A549 (cell line): ENCODE results near the gene ZNF664. TPM values are rescaled to one million over a fixed set of nuclear protein-coding genes. Genes with fewer than 3 reads are reported as not detected.

Experiments used
- ATAC-seq, 2 experiments: fragments of 200-7000 bp in 1 of 2; fragments of >200 bp in 1 of 2; cut with Nextera tagmentation in 1 of 2; cut with Tn5 transposase in 1 of 2; 3 replicates each; pipeline versions ENCODE4 v1.8.0 to v1.9.1; 2018 to 2020; ENCODE audit warnings: mild to moderate bottlenecking in 1 of 2, moderate library complexity in 1 of 2
- CTCF ChIA-PET: fragments of 300-600 bp; sonication (Branson Sonifier 250); formaldehyde crosslinking; extraction: SDS; loops from one replicate; lab custom pipeline; 2021; ENCODE audit warnings: antibody characterized with exemption, inconsistent platforms; lab: Yijun Ruan, JAX
- POLR2A ChIA-PET: fragments of 350-600 bp; formaldehyde crosslinking; extraction: SDS; loops from one replicate; lab custom pipeline; 2021; ENCODE audit warnings: antibody characterized with exemption, inconsistent platforms; lab: Yijun Ruan, JAX
- DNase-seq, 2 experiments: peaks; one replicate each; pipeline versions ENCODE4 v3.0.0 to v3.0.0-alpha.2; 2011 to 2016; ENCODE audit warnings: low read depth in 1 of 2, low spot score in 1 of 2
- FAIRE-seq: peaks from 2 replicates; lab custom pipeline; 2011; peaks lifted over from hg19 to GRCh38; lab: Jason Lieb, UNC
- H3K27ac ChIP-seq, 2 experiments: fragments of >200 bp; sonication (Bioruptor Twin); formaldehyde crosslinking; 3 replicates each; pipeline ENCODE4 v1.5.1; 2016 to 2017
- H3K4me1 ChIP-seq: fragments of >200 bp; sonication (Bioruptor Twin); formaldehyde crosslinking; 3 replicates; pipeline ENCODE4 v1.6.1; 2016
- H3K4me2 ChIP-seq: fragments of >200 bp; sonication (Bioruptor Twin); formaldehyde crosslinking; 3 replicates; pipeline ENCODE4 v1.6.1; 2016
- H3K4me3 ChIP-seq: fragments of >200 bp; sonication (Bioruptor Twin); formaldehyde crosslinking; 3 replicates; pipeline ENCODE4 v1.5.1; 2016
- H3K9me3 ChIP-seq: fragments of >200 bp; sonication (Bioruptor Twin); formaldehyde crosslinking; 3 replicates; pipeline ENCODE4 v1.6.1; 2016
- ATOH8 ChIP-seq: fragments of 250-450 bp; sonication (Bioruptor Pico); IDR thresholded peaks from 2 replicates; pipeline ENCODE4 v1.5.0; 2020; ENCODE audit warnings: low read depth, mild to moderate bottlenecking, moderate library complexity
- BCL3 ChIP-seq: fragments of >200 bp; sonication (Bioruptor Twin); formaldehyde crosslinking; IDR thresholded peaks from 3 replicates; pipeline ENCODE4 v1.6.1; 2016
- CEBPB ChIP-seq, 2 experiments: fragments of >200 bp in 1 of 2; sonication (Bioruptor Twin) in 1 of 2; formaldehyde crosslinking in 1 of 2; IDR thresholded peaks; 2 replicates each; pipeline ENCODE4 v1.6.1; 2012 to 2016
- CHD2 ChIP-seq: fragments of 150-350 bp; IDR thresholded peaks from 2 replicates; pipeline ENCODE4 v1.6.1; 2014; ENCODE audit warnings: low read length; ENCODE audit not compliant: partially characterized antibody
- CHD4 ChIP-seq: fragments of 200-600 bp; sonication (generic); IDR thresholded peaks from 2 replicates; pipeline ENCODE4 v1.6.1; 2016; ENCODE audit warnings: antibody characterized with exemption, mild to moderate bottlenecking, borderline replicate concordance
- CTCF ChIP-seq: fragments of >200 bp; sonication (Bioruptor Twin); formaldehyde crosslinking; IDR thresholded peaks from 3 replicates; pipeline ENCODE4 v1.5.1; 2016
- EHMT2 ChIP-seq: fragments of 200-600 bp; sonication (generic); IDR thresholded peaks from 2 replicates; pipeline ENCODE4 v1.6.1; 2016; ENCODE audit warnings: antibody characterized with exemption, low read depth, mild to moderate bottlenecking, moderate library complexity
- ELK1 ChIP-seq: fragments of 150-350 bp; IDR thresholded peaks from 2 replicates; pipeline ENCODE4 v1.6.1; 2014; ENCODE audit warnings: low read depth, mild to moderate bottlenecking, low read length
- ESRRA ChIP-seq: fragments of 150-350 bp; IDR thresholded peaks from 2 replicates; pipeline ENCODE4 v1.6.1; 2014; ENCODE audit warnings: mild to moderate bottlenecking, low read length, borderline replicate concordance
- HEYL ChIP-seq: fragments of 250-450 bp; sonication (Bioruptor Pico); IDR thresholded peaks from 2 replicates; pipeline ENCODE4 v1.8.0; 2021; ENCODE audit warnings: mild to moderate bottlenecking, moderate library complexity
- KDM5A ChIP-seq: fragments of 200-600 bp; sonication (generic); IDR thresholded peaks from 2 replicates; pipeline ENCODE4 v1.6.1; 2016; ENCODE audit warnings: antibody characterized with exemption, mild to moderate bottlenecking
- MAX ChIP-seq: IDR thresholded peaks from 2 replicates; pipeline ENCODE4 v1.6.1; 2012
- PHF8 ChIP-seq: fragments of 200-600 bp; sonication (generic); IDR thresholded peaks from 2 replicates; pipeline ENCODE4 v1.6.1; 2016; ENCODE audit warnings: low read depth, mild to moderate bottlenecking, antibody characterized with exemption, moderate library complexity, borderline replicate concordance
- POLR2AphosphoS2 ChIP-seq: conservative IDR thresholded peaks from 2 replicates; pipeline ENCODE4 v1.6.1; 2012; ENCODE audit warnings: low read length, improper control_type of control experiment, inconsistent platforms
- RCOR1 ChIP-seq: fragments of 150-350 bp; IDR thresholded peaks from 2 replicates; pipeline ENCODE4 v1.6.1; 2014; ENCODE audit warnings: antibody characterized with exemption, low read length, low read depth
- RFX5 ChIP-seq: fragments of 450-650 bp; IDR thresholded peaks from 2 replicates; pipeline ENCODE4 v1.7.1; 2014; ENCODE audit warnings: antibody characterized with exemption, mild to moderate bottlenecking, moderate library complexity
- RNF2 ChIP-seq: fragments of 200-600 bp; sonication (generic); IDR thresholded peaks from 2 replicates; pipeline ENCODE4 v1.6.1; 2016; ENCODE audit warnings: low read depth, mild to moderate bottlenecking, antibody characterized with exemption, moderate library complexity, borderline replicate concordance
- SREBF2 ChIP-seq: fragments of 450-650 bp; IDR thresholded peaks from 2 replicates; pipeline ENCODE4 v1.6.1; 2014; ENCODE audit warnings: mild to moderate bottlenecking, moderate library complexity
- ZC3H11A ChIP-seq: fragments of 450-650 bp; IDR thresholded peaks from 2 replicates; pipeline ENCODE4 v1.6.1; 2014; ENCODE audit warnings: antibody characterized with exemption, mild to moderate bottlenecking
- ZFP36 ChIP-seq: fragments of 450-650 bp; IDR thresholded peaks from 2 replicates; pipeline ENCODE4 v1.6.1; 2014; ENCODE audit warnings: borderline replicate concordance; ENCODE audit not compliant: partially characterized antibody
- ZNF302 ChIP-seq: fragments of 250-450 bp; sonication (Bioruptor Pico); IDR thresholded peaks from 2 replicates; pipeline ENCODE4 v1.9.0; 2021; ENCODE audit warnings: inconsistent platforms, mild to moderate bottlenecking, moderate library complexity
- ZSCAN20 ChIP-seq: fragments of 250-450 bp; sonication (Bioruptor Pico); IDR thresholded peaks from 2 replicates; pipeline ENCODE4 v1.8.0; 2022; ENCODE audit warnings: mild to moderate bottlenecking, moderate library complexity
- WGBS: methylation state at CpG from one replicate; pipeline ENCODE4 v1.1.6; 2017; ENCODE audit errors: missing lambda C conversion rate; 5-methylcytosine and 5-hydroxymethylcytosine counted together
- polyA plus RNA-seq, 4 experiments: library from polyadenylated mRNA; depleted of rRNA in 3 of 4; stranded (reverse); fragments of >200 nt; fragmentation: RNase III in 1 of 4; extraction: RNeasy Plus Mini Kit Qiagen cat#74134 plus additional on column Dnase treatment in 1 of 4; gene quantifications; 2 replicates in 3 of 4; 3 replicates in 1 of 4; pipeline ENCODE4 v1.2.3, GENCODE V29; 2011 to 2017

ZNF664 gene
- polyA plus RNA-seq, 2 of the 4 experiments (the other 2 are of a cell fraction): 88.3 to 112 TPM

GRCh38 chr12:123952037-123952436 is 21.0 kb upstream of the ZNF664 start:
- Histone ChIP-seq H3K4me1 (peaks cover 3% of the 10 kb centered on the region; the same call in 1 of the 3 replicates), H3K4me2 (no peak overlapping the region), H3K27ac (no peak overlapping the region), H3K9me3 (no peaks in the 10 kb centered on the region), H3K4me3 (no peak overlapping the region)
- CTCF ChIA-PET: no interaction called here
- no peak for ATAC-seq
- no peak for DNase-seq
- POLR2A ChIA-PET: no interaction called here
- WGBS: 55% methylated on average over 2 of the region's 2 CpGs
- FAIRE-seq: no peak
- TF ChIP-seq CEBPB (IDR thresholded peaks at IDR 0.05) (no peak), EHMT2 (no peak), KDM5A (no peak), ELK1 (no peak), ATOH8 (no peak), BCL3 (no peak), CHD2 (no peak), HEYL (CRISPR knock-in tag) (no peak), CHD4 (no peak), PHF8 (no peak), RFX5 (no peak), MAX (no peak), SREBF2 (no peak), POLR2AphosphoS2 (no peak), ZSCAN20 (CRISPR knock-in tag) (no peak), CTCF (no peak), RCOR1 (no peak)

- H3K9me3 ChIP-seq: no peaks in the 10 kb centered on the region
- WGBS: 95% methylated on average over 10 of the region's 10 CpGs
- POLR2A ChIA-PET: no interaction called here
- CTCF ChIA-PET: interaction anchor here (0.6 to 1.5 kb wide), 2 partner anchors 22 to 50 kb away, joined by 3 to 7 read pairs; no protein-coding TSS in a partner anchor
- no peak overlapping the region for H3K27ac ChIP-seq
- H3K4me2 ChIP-seq: no peak overlapping the region
- H3K4me3 ChIP-seq: no peak overlapping the region
- TF ChIP-seq RNF2 (no peak), ESRRA (no peak), CHD4 (no peak), ZSCAN20 (CRISPR knock-in tag) (no peak), ZC3H11A (no peak), PHF8 (no peak), RFX5 (no peak), ZFP36 (no peak), ZNF302 (CRISPR knock-in tag) (no peak)
- TF ChIP-seq, all 56 proteins: peak for 0
- FAIRE-seq (no peak), DNase-seq (no peak), ATAC-seq (no peak)
- peaks cover 3% of the 10 kb centered on the region; the same call in 1 of the 3 replicates for H3K4me1 ChIP-seq
These were observed 18.2 kb upstream of the ZNF664 start for GRCh38 chr12:123954647-123955350.
